Prostate gland (tissue), 2 donors: ENCODE results near the gene NDUFA3.

Experiments used
- POLR2A ChIP-seq: fragments of 450-650 bp; IDR thresholded peaks from one replicate; pipeline ENCODE4 v1.6.1; 2016; ENCODE audit warnings: antibody characterized with exemption, mild to moderate bottlenecking
- POLR2AphosphoS5 ChIP-seq: sonication (generic); formaldehyde crosslinking; IDR thresholded peaks from one replicate; pipeline ENCODE4 v1.6.1; 2017; ENCODE audit warnings: antibody characterized with exemption
- TF ChIP-seq, protein P1 (sequence below), 4 experiments: fragments of 200-600 bp in 2 of 4; fragments of 450-650 bp in 2 of 4; sonication (generic) in 2 of 4; IDR thresholded peaks; 1 replicate in 3 of 4; 2 replicates in 1 of 4; pipeline ENCODE4 v1.5.1; 2016 to 2019; ENCODE audit warnings: antibody characterized with exemption in 4 of 4, mild to moderate bottlenecking in 2 of 4, moderate library complexity in 2 of 4

DNA sequence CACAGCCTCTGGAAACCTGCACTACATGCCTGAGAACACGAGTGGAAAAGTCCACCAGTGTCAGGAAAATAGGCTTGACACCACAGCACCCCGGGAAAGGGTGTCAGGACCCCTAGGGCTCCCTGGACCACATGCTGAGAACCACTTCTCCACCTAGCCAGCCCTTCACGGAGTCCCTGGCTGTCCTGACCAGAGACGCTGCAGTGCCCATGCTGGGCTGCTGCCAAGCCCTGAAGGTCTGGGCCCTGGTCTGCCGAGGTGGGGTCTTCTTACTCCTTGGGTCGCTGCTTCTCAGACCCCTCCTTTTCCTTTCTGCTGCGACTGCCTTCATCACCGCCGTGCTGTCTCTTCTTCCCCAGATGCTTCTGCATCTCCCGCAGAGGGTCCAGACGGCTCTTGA is 53.8 kb downstream of the NDUFA3 start:
- TF ChIP-seq, protein P1, sequence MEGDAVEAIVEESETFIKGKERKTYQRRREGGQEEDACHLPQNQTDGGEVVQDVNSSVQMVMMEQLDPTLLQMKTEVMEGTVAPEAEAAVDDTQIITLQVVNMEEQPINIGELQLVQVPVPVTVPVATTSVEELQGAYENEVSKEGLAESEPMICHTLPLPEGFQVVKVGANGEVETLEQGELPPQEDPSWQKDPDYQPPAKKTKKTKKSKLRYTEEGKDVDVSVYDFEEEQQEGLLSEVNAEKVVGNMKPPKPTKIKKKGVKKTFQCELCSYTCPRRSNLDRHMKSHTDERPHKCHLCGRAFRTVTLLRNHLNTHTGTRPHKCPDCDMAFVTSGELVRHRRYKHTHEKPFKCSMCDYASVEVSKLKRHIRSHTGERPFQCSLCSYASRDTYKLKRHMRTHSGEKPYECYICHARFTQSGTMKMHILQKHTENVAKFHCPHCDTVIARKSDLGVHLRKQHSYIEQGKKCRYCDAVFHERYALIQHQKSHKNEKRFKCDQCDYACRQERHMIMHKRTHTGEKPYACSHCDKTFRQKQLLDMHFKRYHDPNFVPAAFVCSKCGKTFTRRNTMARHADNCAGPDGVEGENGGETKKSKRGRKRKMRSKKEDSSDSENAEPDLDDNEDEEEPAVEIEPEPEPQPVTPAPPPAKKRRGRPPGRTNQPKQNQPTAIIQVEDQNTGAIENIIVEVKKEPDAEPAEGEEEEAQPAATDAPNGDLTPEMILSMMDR (IDR thresholded peaks at IDR 0.05): no peak
- TF ChIP-seq POLR2A (no peak), POLR2AphosphoS5 (no peak)
